Activated CD8-positive, alpha-beta memory T cell treated with anti-CD3 and anti-CD28 coated beads for 24 hours (primary cell): Measurements from ENCODE around the gene CPEB3.
"Not testable (repeated sequence)": the region's sequence is repeated elsewhere in the genome, so short reads cannot be mapped to it uniquely, and the experiment has no call there.

Experiments used
- DNase-seq: peaks from one replicate; pipeline ENCODE4 v3.0.0-alpha.2; 2020

Gene CPEB3

GRCh38 chr10:92087750-92088395 is 203.0 kb downstream of the CPEB3 start:
- peak; percentile 63 for DNase-seq

GRCh38 chr10:92082583-92083280 is 208.1 kb downstream of the CPEB3 start:
- DNase-seq = no peak

- no peak for DNase-seq
These were observed 209.2 kb downstream of the CPEB3 start for GRCh38 chr10:92081641-92082040.

- no peak for DNase-seq
These were observed 210.6 kb downstream of the CPEB3 start for GRCh38 chr10:92080244-92080643.

GRCh38 chr10:92079003-92079402 is 211.9 kb downstream of the CPEB3 start:
- DNase-seq = no peak

- no peak for DNase-seq
These were observed 214.2 kb downstream of the CPEB3 start for GRCh38 chr10:92076722-92077121.

- DNase-seq = no peak
These were observed 215.0 kb downstream of the CPEB3 start for GRCh38 chr10:92075829-92076228.

- DNase-seq = no peak
These were observed 216.6 kb downstream of the CPEB3 start for GRCh38 chr10:92074126-92074887.

GRCh38 chr10:92068900-92069299 is 222.0 kb downstream of the CPEB3 start:
- DNase-seq = no peak

- no peak for DNase-seq
These were observed 224.5 kb downstream of the CPEB3 start for GRCh38 chr10:92066386-92066785.

- no peak for DNase-seq
These were observed 226.4 kb downstream of the CPEB3 start for GRCh38 chr10:92064506-92064905.

- no peak for DNase-seq
These were observed 228.6 kb downstream of the CPEB3 start for GRCh38 chr10:92062273-92062672.

GRCh38 chr10:92054807-92055206 is 236.1 kb downstream of the CPEB3 start:
- no peak for DNase-seq

- DNase-seq = no peak
These were observed 238.1 kb downstream of the CPEB3 start for GRCh38 chr10:92052741-92053140.

GRCh38 chr10:92052088-92052487 is 238.8 kb downstream of the CPEB3 start:
- no peak for DNase-seq

- DNase-seq = no peak
These were observed 243.7 kb downstream of the CPEB3 start for GRCh38 chr10:92047215-92047614.

GRCh38 chr10:92045641-92046106 is 245.2 kb downstream of the CPEB3 start:
- no peak for DNase-seq

GRCh38 chr10:92042541-92042940 is 248.3 kb downstream of the CPEB3 start:
- no peak for DNase-seq

- no peak for DNase-seq
These were observed 251.9 kb downstream of the CPEB3 start for GRCh38 chr10:92038949-92039348.

- not testable (repeated sequence) for DNase-seq
These were observed 257.8 kb downstream of the CPEB3 start for GRCh38 chr10:92033070-92033469.

- DNase-seq = no peak
These were observed 259.3 kb downstream of the CPEB3 start for GRCh38 chr10:92031580-92031979.

- DNase-seq = no peak
These were observed 263.7 kb downstream of the CPEB3 start for GRCh38 chr10:92027141-92027540.

GRCh38 chr10:92025340-92025739 is 265.5 kb downstream of the CPEB3 start:
- DNase-seq = not testable (repeated sequence)

GRCh38 chr10:92024700-92025099 is 266.2 kb downstream of the CPEB3 start:
- DNase-seq = no peak
